ELR (cell line): ENCODE results near the gene PACRG.
"Not testable (repeated sequence)": the region's sequence is repeated elsewhere in the genome, so short reads cannot be mapped to it uniquely, and the experiment has no call there.

ENCODE experiments used
- DNase-seq: peaks from one replicate; pipeline ENCODE4 v3.0.0-alpha.2; 2015; ENCODE audit warnings: low read depth

Gene PACRG

GRCh38 chr6:163314791-163315470, 587.2 kb downstream of the PACRG start:
- no peak for DNase-seq

GRCh38 chr6:163316866-163317495, 589.2 kb downstream of the PACRG start:
- DNase-seq = not testable (repeated sequence)

DNA sequence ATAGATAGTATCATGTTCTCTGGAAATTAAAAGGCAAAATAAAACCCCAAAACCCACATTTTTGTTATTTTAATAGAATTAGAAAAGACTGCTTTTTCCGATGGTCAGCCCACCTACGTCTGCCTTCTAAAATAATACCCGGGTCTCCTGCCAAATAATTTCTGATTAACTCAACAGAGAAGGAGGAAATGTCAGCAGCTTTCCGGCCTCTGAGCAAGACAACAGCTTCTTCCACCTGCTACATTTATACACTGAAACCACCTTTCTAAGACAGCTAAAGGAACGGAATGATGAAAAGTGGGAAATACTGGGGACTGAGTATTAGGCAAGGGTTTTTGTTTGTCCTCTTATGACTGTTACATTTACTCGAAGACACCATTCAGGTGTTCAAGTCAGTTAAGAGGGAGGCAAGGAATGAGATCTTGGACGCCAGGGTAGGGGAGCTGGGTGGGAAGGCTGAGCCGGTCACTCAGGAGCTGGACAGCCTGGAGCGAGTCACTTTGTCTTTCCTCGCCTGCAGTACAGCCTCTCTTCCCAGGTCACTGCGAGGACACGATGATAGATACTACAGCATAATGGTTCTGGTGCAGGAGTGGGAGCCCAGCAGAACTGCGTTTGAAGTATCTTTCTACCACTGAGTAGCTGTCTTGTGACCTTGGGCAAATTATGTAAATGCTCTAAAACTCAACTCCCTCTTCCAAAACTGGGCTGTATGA, 590.5 kb downstream of the PACRG start:
- DNase-seq = no peak

GRCh38 chr6:163319609-163320366, 592.0 kb downstream of the PACRG start:
- no peak for DNase-seq

DNA sequence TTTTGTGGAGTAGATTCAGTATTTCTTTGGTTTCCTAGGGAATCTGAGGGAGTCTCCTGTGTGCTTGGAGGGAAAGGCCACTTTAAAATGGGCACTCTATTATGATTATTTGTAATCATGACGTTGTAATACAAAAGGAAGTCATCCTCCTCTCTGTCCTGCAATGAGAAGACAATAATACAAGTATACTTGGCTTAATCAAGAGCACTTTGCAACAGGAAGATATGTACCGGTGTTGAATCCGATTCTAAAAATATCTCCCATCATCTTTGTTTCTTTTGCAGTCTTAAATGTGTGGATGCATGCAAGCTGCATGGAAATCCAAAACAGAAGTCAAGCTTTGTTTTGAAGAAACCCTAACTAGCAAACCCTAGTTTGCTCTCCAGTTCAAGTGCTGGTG, 592.6 kb downstream of the PACRG start:
- DNase-seq = no peak

- no peak for DNase-seq
Observed at GRCh38 chr6:163320804-163321203, 593.0 kb downstream of the PACRG start.

DNA sequence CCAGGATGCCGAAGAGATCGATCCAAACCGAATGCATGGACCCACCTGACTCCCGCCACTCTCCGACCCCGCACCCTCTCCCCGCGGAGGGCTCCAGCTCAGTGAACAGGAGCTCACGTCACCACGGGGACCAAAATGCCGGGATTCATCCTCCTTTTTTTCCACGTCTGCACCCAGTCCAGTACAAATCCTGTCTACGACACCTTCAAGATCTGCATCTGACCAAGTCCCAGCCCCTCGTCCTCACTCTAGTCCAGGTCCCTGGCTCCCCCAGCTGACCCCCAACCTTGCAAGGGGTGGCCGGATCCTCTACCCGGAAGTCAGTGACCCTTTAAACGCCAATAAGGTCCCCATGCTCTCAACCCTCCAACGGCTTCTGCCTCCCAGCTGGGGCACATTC, 593.9 kb downstream of the PACRG start:
- DNase-seq = no peak

DNA sequence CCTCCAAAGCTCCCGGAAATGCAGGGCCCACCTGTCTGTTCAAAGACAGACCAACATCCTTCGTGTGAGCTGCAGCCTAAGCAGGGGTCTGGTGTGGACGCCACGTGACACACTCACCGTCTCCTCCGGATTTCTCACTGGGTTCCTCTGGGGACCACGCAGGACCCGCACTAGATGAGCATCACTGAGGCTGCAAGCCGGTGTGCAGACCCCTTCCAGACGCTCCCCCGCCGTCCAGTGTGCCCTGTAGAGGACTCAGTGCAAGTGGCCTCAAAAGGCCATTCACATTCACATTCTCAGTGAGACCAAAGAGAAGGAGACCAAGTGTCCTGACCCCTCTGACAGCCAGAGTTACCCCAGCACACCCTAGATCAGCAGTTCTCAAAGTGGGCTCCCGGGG, 595.5 kb downstream of the PACRG start:
- no peak for DNase-seq

GRCh38 chr6:163323705-163324104, 595.9 kb downstream of the PACRG start:
- DNase-seq = no peak

GRCh38 chr6:163324326-163324687, 596.5 kb downstream of the PACRG start:
- no peak for DNase-seq

- DNase-seq = no peak
Observed at GRCh38 chr6:163324688-163325389, 597.1 kb downstream of the PACRG start.

DNA sequence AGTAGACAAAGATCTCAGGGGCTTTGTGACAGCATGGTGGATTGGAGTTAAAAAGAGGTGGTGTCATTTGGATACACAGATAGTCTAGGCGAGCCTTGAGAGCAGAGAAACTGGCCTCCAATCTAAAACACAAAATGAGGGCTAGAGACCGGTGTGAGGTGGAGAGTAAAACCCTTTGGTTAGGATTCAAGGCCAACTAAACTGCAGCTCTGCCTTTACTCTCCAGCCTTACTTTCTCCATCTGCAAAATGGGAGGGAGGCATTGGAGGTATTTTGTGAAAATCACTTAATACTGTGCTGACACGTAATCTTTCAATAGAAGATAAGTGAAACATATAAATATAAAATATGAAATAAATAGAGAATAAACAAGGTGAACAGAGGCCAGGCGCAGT, 597.6 kb downstream of the PACRG start:
- DNase-seq = no peak

DNA sequence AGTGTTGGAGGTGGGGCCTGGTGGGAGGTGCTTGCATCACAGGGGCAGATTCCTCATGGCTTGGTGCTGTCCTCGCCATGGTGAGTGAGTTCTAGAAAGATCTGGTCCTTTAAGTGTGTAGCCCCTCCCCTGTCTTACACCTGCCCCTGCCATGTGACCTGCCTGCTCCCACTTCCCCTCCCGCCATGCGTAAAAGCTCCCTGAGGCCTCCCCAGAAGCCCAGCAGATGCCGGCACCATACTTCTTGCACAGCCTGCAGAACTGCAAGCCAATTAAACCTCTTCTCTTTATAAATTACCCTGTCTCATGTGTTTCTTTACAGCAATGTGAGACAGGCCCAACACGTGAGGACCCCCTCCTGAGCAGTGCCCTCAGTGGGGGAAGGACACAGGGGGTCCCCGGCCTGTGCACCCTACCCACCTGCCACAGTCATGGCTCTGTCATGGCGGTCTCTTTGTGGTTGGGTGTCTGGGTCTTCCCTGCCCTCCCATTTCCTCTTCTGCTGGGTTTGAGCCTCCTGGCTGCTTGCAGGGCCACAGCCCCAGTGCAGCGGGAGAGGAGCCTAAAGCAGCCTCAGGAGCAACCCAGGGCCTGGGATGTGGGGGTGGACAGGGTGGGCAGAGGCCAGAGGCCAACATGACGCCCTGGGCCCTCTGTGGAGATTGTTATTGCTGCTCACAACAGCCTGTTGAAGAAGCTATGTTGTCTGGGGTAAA, 599.5 kb downstream of the PACRG start:
- DNase-seq = no peak

GRCh38 chr6:163327921-163328320, 600.1 kb downstream of the PACRG start:
- DNase-seq = no peak

DNA sequence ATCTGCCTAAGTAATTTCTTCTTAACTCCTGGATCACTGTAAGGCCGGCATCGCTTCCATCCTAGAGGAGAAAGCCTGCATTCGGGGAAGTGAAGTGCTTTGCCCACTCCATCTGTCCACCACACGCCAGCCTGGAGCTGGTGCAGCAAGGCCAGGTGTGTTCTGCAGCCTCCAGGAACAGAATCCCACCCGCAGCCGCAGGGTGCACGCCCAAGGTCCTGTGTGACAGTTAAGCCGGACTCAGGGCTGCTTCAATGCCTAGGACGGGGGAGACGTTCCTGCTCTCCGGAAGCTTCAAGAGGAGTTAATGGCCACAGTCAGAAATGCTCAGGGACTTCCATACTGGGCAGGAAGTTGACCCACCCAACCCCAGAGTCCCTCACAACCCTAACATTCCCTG, 600.6 kb downstream of the PACRG start:
- DNase-seq = no peak

- no peak for DNase-seq
Observed at GRCh38 chr6:163329991-163330390, 602.2 kb downstream of the PACRG start.

GRCh38 chr6:163331245-163331644, 603.5 kb downstream of the PACRG start:
- no peak for DNase-seq

GRCh38 chr6:163332575-163332974, 604.8 kb downstream of the PACRG start:
- DNase-seq = no peak

DNA sequence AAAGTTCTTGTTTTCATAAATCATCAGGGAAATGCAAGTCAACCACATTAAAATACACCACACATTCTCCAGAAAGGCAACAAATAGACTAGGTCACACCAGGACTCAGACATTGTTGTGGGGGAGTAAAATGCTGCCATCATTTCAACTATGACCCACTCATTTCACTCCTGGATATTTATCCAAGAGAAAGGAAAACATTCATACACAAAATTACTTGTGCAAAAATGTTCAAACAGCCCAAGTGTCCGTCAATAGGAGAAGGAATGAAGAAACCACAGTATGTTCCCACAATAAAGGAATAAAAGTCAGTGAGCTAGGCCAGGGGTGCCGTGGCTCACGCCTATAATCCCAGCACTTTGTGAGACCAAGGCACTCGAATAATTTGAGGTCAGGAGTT, 605.3 kb downstream of the PACRG start:
- no peak for DNase-seq

GRCh38 chr6:163333701-163334663, 606.2 kb downstream of the PACRG start:
- no peak for DNase-seq
